AG09309 (cell line): ENCODE data around the gene SLC20A1.
A peak's percentile ranks its signal among the peaks of the same experiment; 100 is the strongest.

ENCODE experiments used
- DNase-seq: peaks from one replicate; pipeline ENCODE4 v3.0.0-alpha.2; 2010; ENCODE audit warnings: low read depth
- H3K4me3 ChIP-seq: 2 replicates; pipeline ENCODE4 v1.5.1; 2011; ENCODE audit warnings: mild to moderate bottlenecking, low read depth, low read length, moderate library complexity; ENCODE audit not compliant: control insufficient read depth
- TF ChIP-seq, protein P1 (sequence below): IDR thresholded peaks from 2 replicates; pipeline ENCODE4 v1.5.1; 2011; ENCODE audit warnings: mild to moderate bottlenecking, low read depth, low read length, inconsistent platforms; ENCODE audit not compliant: insufficient read depth, control insufficient read depth; ENCODE audit errors: missing control alignments

Gene SLC20A1, protein sequence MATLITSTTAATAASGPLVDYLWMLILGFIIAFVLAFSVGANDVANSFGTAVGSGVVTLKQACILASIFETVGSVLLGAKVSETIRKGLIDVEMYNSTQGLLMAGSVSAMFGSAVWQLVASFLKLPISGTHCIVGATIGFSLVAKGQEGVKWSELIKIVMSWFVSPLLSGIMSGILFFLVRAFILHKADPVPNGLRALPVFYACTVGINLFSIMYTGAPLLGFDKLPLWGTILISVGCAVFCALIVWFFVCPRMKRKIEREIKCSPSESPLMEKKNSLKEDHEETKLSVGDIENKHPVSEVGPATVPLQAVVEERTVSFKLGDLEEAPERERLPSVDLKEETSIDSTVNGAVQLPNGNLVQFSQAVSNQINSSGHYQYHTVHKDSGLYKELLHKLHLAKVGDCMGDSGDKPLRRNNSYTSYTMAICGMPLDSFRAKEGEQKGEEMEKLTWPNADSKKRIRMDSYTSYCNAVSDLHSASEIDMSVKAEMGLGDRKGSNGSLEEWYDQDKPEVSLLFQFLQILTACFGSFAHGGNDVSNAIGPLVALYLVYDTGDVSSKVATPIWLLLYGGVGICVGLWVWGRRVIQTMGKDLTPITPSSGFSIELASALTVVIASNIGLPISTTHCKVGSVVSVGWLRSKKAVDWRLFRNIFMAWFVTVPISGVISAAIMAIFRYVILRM

DNA sequence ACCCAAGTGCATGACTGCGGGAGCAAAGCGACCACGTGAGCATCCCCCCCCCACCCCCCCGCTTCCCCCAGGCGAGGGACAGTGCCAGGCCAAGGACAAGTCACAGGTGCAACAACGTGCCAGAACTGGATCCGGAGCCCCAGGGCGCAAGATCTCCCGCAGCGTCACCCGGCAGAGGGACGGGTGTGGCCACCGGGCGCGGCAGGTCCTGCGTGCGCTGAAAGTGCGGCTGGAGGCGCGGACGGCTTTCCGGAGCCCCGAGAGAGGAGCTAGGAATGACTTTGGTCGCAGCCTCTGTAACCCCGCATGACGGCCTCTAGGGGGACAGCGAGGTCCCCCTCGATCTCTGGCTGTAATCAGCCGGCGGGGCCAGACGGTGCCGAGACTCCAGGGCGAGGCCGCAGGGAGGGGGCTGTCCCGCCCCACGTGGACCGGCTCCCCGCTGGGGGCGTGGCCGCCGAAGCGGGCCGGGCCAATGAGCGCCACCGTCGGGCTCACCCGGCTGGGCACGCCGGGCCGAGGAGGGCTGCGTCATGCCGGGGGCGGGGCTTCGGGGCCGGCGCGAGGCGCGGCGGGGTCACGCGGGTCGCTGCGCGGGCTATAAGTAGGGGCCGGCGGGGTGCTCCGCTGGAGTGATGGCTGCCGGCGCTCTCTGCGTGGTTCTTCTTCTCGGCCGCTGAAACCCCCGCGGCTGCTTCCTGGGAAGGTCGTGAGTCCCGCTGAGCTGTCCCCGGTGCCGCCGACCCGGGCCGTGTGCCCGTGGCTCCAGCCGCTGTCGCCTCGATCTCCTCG lies at the start of gene SLC20A1:
Gene SLC20A1, plus strand, starts transcription at position 630 of the 792 bp plus-strand sequence. CDS start 890 bp downstream, outside the sequence.
- DNase-seq, result peak; percentile 52
- TF ChIP-seq, protein P1, sequence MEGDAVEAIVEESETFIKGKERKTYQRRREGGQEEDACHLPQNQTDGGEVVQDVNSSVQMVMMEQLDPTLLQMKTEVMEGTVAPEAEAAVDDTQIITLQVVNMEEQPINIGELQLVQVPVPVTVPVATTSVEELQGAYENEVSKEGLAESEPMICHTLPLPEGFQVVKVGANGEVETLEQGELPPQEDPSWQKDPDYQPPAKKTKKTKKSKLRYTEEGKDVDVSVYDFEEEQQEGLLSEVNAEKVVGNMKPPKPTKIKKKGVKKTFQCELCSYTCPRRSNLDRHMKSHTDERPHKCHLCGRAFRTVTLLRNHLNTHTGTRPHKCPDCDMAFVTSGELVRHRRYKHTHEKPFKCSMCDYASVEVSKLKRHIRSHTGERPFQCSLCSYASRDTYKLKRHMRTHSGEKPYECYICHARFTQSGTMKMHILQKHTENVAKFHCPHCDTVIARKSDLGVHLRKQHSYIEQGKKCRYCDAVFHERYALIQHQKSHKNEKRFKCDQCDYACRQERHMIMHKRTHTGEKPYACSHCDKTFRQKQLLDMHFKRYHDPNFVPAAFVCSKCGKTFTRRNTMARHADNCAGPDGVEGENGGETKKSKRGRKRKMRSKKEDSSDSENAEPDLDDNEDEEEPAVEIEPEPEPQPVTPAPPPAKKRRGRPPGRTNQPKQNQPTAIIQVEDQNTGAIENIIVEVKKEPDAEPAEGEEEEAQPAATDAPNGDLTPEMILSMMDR, result peak; percentile 18
- H3K4me3 ChIP-seq, result peak within 1 kb of the TSS; percentile 79

DNA sequence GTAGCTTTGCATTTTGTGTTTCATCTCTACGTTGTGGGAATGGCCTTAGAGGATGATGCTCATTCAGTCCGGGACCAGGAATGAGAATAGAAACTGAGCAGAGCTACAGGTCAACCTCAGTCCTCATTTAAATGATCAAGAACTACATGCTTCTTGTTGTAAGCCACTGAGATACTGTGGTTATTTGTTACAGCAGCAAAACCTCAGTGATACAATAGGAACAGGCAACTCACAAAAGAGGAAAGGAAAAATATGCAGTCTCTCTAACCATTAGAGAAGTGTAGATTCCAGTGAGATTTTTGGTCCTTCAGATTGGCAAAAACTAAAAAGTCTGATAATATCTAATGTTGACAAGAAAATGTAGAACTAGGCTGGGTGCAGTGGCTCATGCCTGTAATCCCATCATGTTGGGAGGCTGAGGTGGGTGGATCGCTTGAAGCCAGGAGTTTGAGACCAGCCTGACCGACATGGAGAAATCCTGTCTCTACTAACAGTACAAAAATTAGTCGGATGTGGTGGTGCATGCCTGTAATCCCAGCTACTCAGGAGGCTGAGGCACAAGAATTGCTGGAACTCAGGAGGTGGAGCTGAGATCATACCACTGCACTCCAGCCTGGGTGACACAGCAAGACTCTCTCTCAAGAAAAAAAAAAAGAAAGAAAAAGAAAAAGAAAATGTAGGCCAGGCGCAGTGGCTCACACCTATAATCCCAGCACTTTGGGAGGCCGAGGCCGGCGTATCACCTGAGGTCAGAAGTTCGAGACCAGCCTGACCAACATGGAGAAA lies 48.0 kb upstream of the SLC20A1 start:
- DNase-seq, result no peak

DNA sequence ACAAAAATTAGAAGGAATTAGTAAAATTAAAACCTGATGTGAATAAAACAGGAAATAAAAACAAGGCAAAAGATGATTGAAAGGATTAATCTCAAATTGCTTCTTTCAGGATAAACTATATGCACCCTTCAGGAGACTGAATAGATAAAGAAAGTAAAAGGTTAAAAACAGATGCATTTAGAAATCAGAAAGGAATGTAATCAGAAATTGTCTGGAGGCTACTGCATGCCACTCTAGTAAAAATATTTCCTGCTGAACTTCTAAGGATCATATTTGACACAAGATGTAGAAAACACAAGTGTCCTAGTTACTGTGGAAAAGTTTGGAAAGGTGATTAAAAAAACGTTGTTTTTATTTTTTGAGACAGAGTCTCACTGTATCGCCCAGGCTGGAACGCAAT lies 45.1 kb upstream of the SLC20A1 start:
- TF ChIP-seq, protein P1, result no peak
- no peak for DNase-seq
- H3K4me3 ChIP-seq, result no peak overlapping the region

More for the DNA sequence above, 48.0 kb upstream of the SLC20A1 start:
- TF ChIP-seq, protein P1, result no peak
- no peak overlapping the region for H3K4me3 ChIP-seq

DNA sequence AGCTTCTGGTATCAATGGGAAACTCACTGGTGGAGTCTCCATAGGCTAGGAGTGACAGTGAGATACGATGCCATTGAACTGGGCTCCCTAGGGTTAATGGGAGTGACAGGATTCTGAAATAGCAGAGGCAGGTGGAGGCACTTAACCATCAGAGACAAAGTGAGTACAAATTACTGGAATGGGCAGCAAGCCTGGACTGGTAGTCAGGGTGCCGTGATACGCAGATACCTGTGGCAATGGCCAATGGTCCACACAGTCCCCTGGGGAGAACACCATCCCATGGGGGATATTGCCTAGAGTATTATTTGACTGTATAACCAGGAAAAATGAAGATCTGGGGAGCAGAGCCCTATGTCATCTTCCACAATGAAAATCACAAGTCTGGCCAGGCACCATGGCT lies 44.0 kb upstream of the SLC20A1 start:
- TF ChIP-seq, protein P1, result no peak
- no peak for DNase-seq
- no peak overlapping the region for H3K4me3 ChIP-seq

DNA sequence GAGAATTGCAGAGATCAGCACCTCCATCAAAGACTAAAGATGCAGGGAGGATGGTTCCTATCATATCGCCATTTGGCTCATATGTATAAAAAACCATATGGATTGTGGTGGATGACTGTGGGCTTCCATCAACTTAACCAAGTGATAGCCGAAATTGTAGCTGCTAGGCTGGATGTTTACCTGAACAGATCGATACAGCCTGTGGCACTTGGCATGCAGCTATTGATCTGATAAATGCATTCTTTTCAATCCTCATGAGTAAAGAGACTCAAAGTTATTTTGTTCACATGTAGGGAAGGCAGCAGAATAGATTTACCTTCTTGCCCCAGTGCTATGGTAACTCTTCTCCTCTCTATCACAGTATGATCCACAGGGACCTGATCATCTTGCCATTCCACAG lies 42.8 kb upstream of the SLC20A1 start:
- DNase-seq, result no peak
- H3K4me3 ChIP-seq, result no peak overlapping the region
- TF ChIP-seq, protein P1, result no peak

DNA sequence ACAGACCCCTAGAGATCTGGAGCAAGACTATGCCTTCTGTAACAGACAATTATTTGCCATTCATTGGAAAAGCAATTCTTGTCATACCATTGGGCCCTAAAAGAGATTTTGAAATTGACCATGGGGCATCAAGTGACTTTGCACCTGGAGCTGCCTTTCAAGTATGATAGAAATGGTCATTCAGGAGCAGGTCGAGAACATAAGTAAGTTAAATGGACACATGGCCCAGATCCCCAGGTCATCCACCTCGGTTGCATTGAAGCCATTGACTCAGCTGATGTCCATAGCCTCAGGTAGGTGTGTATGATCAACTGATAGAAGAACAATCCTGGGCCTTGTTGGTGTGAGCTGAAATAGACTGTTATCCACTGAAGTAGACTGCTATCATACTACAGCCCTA lies 42.0 kb upstream of the SLC20A1 start:
- TF ChIP-seq, protein P1, result no peak
- no peak for DNase-seq
- H3K4me3 ChIP-seq, result no peak overlapping the region
